Breast epithelium (tissue), 4 donors: ENCODE measurements around the gene RBM28. TPM values are rescaled to one million over a fixed set of nuclear protein-coding genes. Genes with fewer than 3 reads are reported as not detected.

Experiments used
- DNase-seq, 2 donors: peaks; one replicate each; pipeline ENCODE4 v3.0.0-alpha.2; 2019; ENCODE audit warnings: low spot score in 2 of 2
- H3K27ac ChIP-seq, 2 donors: fragments of 200-600 bp; sonication (generic) in 1 of 2; one replicate each; pipeline ENCODE4 v1.5.1; 2016 to 2019; ENCODE audit warnings: mild to moderate bottlenecking in 1 of 2
- H3K27me3 ChIP-seq, 2 donors: fragments of 200-600 bp; sonication (generic) in 1 of 2; one replicate each; pipeline versions ENCODE4 v1.5.1 to v1.6.0; 2017 to 2019; ENCODE audit warnings: control low read depth in 1 of 2, mild to moderate bottlenecking in 1 of 2
- H3K36me3 ChIP-seq: fragments of 200-600 bp; one replicate; pipeline ENCODE4 v1.5.1; 2019
- H3K4me1 ChIP-seq, 2 donors: fragments of 200-600 bp; sonication (generic); one replicate each; pipeline ENCODE4 v1.5.1; 2016 to 2019; ENCODE audit warnings: control low read depth in 1 of 2
- H3K4me3 ChIP-seq, 3 donors: fragments of 200-600 bp; sonication (generic); 1 replicate in 2 of 3; 2 replicates in 1 of 3; pipeline ENCODE4 v1.5.1; 2016 to 2019; ENCODE audit warnings: mild to moderate bottlenecking in 3 of 3, moderate library complexity in 2 of 3
- H3K9me3 ChIP-seq, 2 donors: fragments of 200-600 bp; sonication (generic) in 1 of 2; one replicate each; pipeline ENCODE4 v1.5.1; 2016 to 2019; ENCODE audit warnings: control low read depth in 1 of 2
- POLR2A ChIP-seq: fragments of 450-650 bp; IDR thresholded peaks from one replicate; pipeline ENCODE4 v1.6.1; 2016; ENCODE audit warnings: antibody characterized with exemption, mild to moderate bottlenecking, moderate library complexity
- POLR2AphosphoS5 ChIP-seq, 3 donors: sonication (generic); formaldehyde crosslinking; IDR thresholded peaks; one replicate each; pipeline ENCODE4 v1.6.1; 2017; ENCODE audit warnings: antibody characterized with exemption in 3 of 3
- intact Hi-C: fragments of 100-400 bp; cut with DNase I; formaldehyde crosslinking; loops from one replicate; pipeline ENCODE4 v1.15.1; 2023; ENCODE audit warnings: low total_unique reads
- total RNA-seq, 3 donors: library from RNA; depleted of rRNA; stranded (reverse); fragments of >200 nt; gene quantifications; one replicate each; pipeline ENCODE4 v1.1.0, GENCODE V29; 2016
- TF ChIP-seq, protein P1 (sequence below), 3 donors: fragments of 450-650 bp; IDR thresholded peaks; one replicate each; pipeline ENCODE4 v1.5.1; 2016 to 2017; ENCODE audit warnings: antibody characterized with exemption in 3 of 3, mild to moderate bottlenecking in 3 of 3, moderate library complexity in 3 of 3

The RBM28 gene
- total RNA-seq, 3 donors from 2014 or later: 28.8 to 47.5 (median 35.7) TPM

DNA sequence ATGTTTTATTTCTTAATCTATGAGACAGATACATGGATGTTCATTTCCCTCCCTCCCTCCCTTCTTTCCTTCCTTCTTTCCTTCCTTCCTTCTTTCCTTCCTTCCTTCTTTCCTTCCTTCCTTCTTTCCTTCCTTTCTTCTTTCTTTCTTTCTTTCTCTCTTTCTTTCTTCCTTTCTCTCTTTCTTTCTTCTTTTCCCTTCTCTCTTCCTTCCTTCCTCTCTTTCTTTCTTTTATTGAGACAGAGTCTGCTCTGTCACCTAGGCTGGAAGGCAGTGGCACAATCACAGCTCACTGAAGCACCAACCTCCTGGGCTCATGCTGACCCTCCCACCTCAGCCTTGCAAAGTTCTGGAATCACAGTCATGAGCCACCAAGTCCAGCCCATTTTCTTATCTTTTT, 23.3 kb upstream of the RBM28 start:
- no peaks in the 10 kb centered on the region for H3K9me3 ChIP-seq
- no peaks in the 10 kb centered on the region for H3K36me3 ChIP-seq
- intact Hi-C loops: no loop called here
- no peak for DNase-seq
- no peak overlapping the region for H3K27ac ChIP-seq
- H3K27me3 ChIP-seq: no peaks in the 10 kb centered on the region
- H3K4me1 ChIP-seq: no peaks in the 10 kb centered on the region
- TF ChIP-seq, protein P1, sequence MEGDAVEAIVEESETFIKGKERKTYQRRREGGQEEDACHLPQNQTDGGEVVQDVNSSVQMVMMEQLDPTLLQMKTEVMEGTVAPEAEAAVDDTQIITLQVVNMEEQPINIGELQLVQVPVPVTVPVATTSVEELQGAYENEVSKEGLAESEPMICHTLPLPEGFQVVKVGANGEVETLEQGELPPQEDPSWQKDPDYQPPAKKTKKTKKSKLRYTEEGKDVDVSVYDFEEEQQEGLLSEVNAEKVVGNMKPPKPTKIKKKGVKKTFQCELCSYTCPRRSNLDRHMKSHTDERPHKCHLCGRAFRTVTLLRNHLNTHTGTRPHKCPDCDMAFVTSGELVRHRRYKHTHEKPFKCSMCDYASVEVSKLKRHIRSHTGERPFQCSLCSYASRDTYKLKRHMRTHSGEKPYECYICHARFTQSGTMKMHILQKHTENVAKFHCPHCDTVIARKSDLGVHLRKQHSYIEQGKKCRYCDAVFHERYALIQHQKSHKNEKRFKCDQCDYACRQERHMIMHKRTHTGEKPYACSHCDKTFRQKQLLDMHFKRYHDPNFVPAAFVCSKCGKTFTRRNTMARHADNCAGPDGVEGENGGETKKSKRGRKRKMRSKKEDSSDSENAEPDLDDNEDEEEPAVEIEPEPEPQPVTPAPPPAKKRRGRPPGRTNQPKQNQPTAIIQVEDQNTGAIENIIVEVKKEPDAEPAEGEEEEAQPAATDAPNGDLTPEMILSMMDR (IDR thresholded peaks at IDR 0.05): no peak
- no peak for TF ChIP-seq POLR2A
- H3K4me3 ChIP-seq: no peak overlapping the region

DNA sequence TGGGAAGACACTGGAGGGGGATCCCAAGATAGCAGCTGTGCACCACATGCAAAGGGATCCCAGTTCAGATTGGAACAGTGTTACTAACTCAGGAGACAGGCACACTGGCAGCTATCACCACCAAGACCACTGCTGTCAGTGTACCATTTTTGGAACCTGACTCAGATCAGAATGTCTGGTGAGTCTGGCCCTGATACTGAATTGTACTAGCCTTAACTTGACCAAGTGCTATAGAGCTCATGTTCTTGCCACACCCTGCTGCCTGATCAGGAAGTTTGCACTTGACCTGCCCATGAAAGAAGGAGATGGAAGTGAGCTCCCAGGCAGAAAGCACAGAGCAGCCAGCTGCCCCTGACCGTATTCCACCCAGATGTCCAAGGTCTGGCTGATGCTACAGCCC, 22.6 kb upstream of the RBM28 start:
- Histone ChIP-seq H3K27ac (no peak overlapping the region), H3K9me3 (no peaks in the 10 kb centered on the region), H3K27me3 (no peaks in the 10 kb centered on the region), H3K4me1 (no peaks in the 10 kb centered on the region), H3K4me3 (no peak overlapping the region), H3K36me3 (no peaks in the 10 kb centered on the region)
- no peak for TF ChIP-seq POLR2A
- TF ChIP-seq POLR2AphosphoS5 (IDR thresholded peaks at IDR 0.05): no peak
- TF ChIP-seq, protein P1 (IDR thresholded peaks at IDR 0.05): no peak
- intact Hi-C loops: no loop called here
- no peak for DNase-seq

DNA sequence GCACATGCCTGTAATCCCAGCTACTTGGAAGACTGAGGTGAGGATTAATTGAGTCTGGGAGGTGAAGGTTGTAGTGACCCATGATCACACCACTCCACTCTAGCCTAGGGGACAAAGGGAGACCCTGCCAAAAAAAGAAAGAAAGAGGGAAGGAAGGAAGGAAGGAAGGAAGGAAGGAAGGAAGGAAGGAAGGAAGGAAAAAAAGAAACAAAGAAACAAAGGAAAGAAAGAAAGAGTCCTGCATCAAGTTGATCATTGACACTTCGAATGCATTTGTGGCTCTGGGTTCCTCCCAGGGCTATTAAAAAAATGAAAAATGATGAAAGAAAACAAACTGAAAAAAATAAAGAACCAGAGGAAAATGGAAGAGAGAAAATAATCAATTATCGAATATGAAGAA, 21.7 kb upstream of the RBM28 start:
- Histone ChIP-seq H3K4me3 (no peak overlapping the region), H3K27ac (no peak overlapping the region), H3K36me3 (no peaks in the 10 kb centered on the region), H3K9me3 (no peaks in the 10 kb centered on the region), H3K27me3 (no peaks in the 10 kb centered on the region), H3K4me1 (peaks cover 0 to 4% of the 10 kb centered on the region in 2 donors)
- DNase-seq: no peak
- TF ChIP-seq, protein P1 (IDR thresholded peaks at IDR 0.05): no peak
- no peak for TF ChIP-seq POLR2AphosphoS5 (IDR thresholded peaks at IDR 0.05)
- no peak for TF ChIP-seq POLR2A
- intact Hi-C loops: no loop called here

DNA sequence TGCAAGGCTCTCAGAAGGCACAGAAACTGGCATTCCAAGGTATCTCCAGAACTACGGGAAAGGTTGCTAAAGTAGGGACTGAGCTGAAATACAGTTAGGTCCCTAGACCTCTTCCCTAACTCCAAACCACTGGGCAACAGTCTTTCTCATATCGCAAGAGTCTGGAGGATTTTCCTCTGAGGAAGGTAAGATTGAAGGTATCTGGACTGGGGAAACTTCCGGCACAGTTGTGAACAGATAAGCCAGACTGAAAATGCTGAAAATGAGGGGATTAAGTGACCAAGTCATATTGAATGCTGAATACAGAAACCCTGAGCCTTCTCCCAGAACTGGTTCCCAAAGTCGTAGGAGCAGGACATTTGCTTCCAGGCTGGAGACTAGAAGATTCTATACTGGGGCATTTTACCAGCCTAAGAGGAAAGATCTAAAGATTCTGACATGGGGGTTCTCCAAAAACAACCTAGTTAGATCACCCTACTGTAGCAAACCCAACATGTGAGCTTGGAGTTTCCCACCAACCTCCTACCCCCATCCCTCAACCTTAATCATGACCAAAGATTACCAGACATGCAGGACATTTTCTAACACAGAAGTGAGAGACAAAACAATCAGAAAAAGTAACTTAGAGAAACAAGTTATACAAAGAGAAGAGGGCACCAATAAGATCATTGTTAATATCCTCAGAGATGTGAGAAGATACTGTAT, 20.6 kb upstream of the RBM28 start:
- H3K36me3 ChIP-seq: no peaks in the 10 kb centered on the region
- H3K27ac ChIP-seq: no peak overlapping the region
- H3K4me3 ChIP-seq: no peak overlapping the region
- intact Hi-C loops: no loop called here
- no peak for DNase-seq
- no peaks in the 10 kb centered on the region for H3K27me3 ChIP-seq
- TF ChIP-seq POLR2A: no peak
- TF ChIP-seq, protein P1 (IDR thresholded peaks at IDR 0.05): no peak
- H3K9me3 ChIP-seq: no peaks in the 10 kb centered on the region
- peaks cover 0 to 4% of the 10 kb centered on the region in 2 donors for H3K4me1 ChIP-seq

DNA sequence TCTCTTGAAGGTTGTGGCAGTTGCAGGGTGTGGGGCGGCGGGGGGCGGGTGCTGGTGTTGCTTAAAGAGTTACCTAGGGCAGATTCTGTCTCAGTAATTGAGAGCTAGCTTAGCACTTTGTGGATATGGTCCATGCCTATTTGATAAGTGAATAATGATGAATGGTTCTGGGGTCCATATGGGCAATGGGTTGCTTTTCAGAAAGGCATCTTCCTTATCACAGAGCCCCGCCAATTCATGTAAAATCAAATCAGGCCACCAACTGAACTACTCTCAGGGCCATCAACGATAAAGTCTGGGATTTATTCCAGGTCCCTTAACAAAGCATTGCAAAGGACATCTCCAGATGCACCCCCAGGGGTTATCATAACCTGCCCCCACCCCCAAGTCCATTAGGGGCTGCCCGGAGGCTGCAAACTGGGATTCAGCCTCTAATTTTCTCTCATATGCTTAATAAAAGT, 19.6 kb upstream of the RBM28 start:
- Histone ChIP-seq H3K4me1 (peaks cover 0 to 4% of the 10 kb centered on the region in 2 donors), H3K36me3 (no peaks in the 10 kb centered on the region), H3K27ac (no peak overlapping the region), H3K9me3 (no peaks in the 10 kb centered on the region), H3K4me3 (no peak overlapping the region), H3K27me3 (no peaks in the 10 kb centered on the region)
- TF ChIP-seq, protein P1 (IDR thresholded peaks at IDR 0.05): no peak
- TF ChIP-seq POLR2A: no peak
- no peak for TF ChIP-seq POLR2AphosphoS5 (IDR thresholded peaks at IDR 0.05)
- DNase-seq: no peak
- intact Hi-C loops: no loop called here
